K562 (cell line): ENCODE results near the gene PTPN18. TPM values are rescaled to one million over a fixed set of nuclear protein-coding genes. Genes with fewer than 3 reads are reported as not detected.
A peak's percentile ranks its signal among the peaks of the same experiment; 100 is the strongest.

Experiments used
- CEBPG ChIP-seq, 3 experiments: fragments of 200-800 bp in 1 of 3; sonication (Bioruptor generic) in 1 of 3; sonication (generic) in 1 of 3; formaldehyde crosslinking in 1 of 3; IDR thresholded peaks in 2 of 3; conservative IDR thresholded peaks in 1 of 3; 2 replicates each; pipeline versions ENCODE4 v1.6.1 to v1.8.0; 2016 to 2022; ENCODE audit warnings: missing compliant biosample characterization in 2 of 3, missing genetic modification characterization in 2 of 3, mild to moderate bottlenecking in 1 of 3, missing genetic modification reagents in 1 of 3
- DEAF1 ChIP-seq: fragments of 450-650 bp; formaldehyde crosslinking; IDR thresholded peaks from 2 replicates; pipeline ENCODE4 v1.4.0; 2020; ENCODE audit warnings: mild to moderate bottlenecking, moderate library complexity
- DNMT1 ChIP-seq: fragments of 450-650 bp; IDR thresholded peaks from 2 replicates; pipeline ENCODE4 v1.6.1; 2016; ENCODE audit warnings: antibody characterized with exemption, mild to moderate bottlenecking
- FOSL1 ChIP-seq: fragments of 200-800 bp; sonication (Bioruptor generic); conservative IDR thresholded peaks from 2 replicates; pipeline ENCODE4 v1.6.1; 2016; ENCODE audit warnings: missing genetic modification characterization, missing compliant biosample characterization
- FOXP4 ChIP-seq: sonication (generic); formaldehyde crosslinking; IDR thresholded peaks from 2 replicates; pipeline ENCODE4 v1.8.0; 2022; ENCODE audit warnings: mild to moderate bottlenecking, missing genetic modification reagents, borderline replicate concordance
- KAT2B ChIP-seq: IDR thresholded peaks from one replicate; pipeline ENCODE4 v1.6.1; 2012; ENCODE audit warnings: low read depth, mild to moderate bottlenecking, control low read depth, inconsistent platforms, low read length, moderate library complexity
- KDM4B ChIP-seq, 2 experiments: fragments of 450-650 bp in 1 of 2; sonication (generic) in 1 of 2; IDR thresholded peaks; 2 replicates each; pipeline ENCODE4 v1.6.1; 2016 to 2017; ENCODE audit warnings: borderline replicate concordance in 2 of 2, antibody characterized with exemption in 1 of 2, low read depth in 1 of 2, mild to moderate bottlenecking in 1 of 2
- MEF2A ChIP-seq: IDR thresholded peaks from 2 replicates; pipeline ENCODE4 v1.6.1; 2011; ENCODE audit warnings: low read depth, mild to moderate bottlenecking, low read length, moderate library complexity; ENCODE audit not compliant: control insufficient read depth
- MYNN ChIP-seq, 2 experiments: sonication (generic); formaldehyde crosslinking in 1 of 2; IDR thresholded peaks; 2 replicates each; pipeline versions ENCODE4 v1.5.0 to v1.6.1; 2016 to 2020; ENCODE audit warnings: antibody characterized with exemption in 1 of 2, missing genetic modification reagents in 1 of 2
- PCBP1 ChIP-seq: fragments of 200-400 bp; formaldehyde crosslinking; IDR thresholded peaks from 2 replicates; pipeline ENCODE4 v1.6.1; 2018; ENCODE audit warnings: mild to moderate bottlenecking, low read depth, low read length; ENCODE audit not compliant: poor library complexity, severe bottlenecking
- POLR2AphosphoS5 ChIP-seq: IDR thresholded peaks from 2 replicates; pipeline ENCODE4 v1.6.1; 2011; ENCODE audit warnings: mild to moderate bottlenecking, low read depth, low read length, moderate library complexity; ENCODE audit not compliant: control insufficient read depth, insufficient read depth
- SPI1 ChIP-seq: IDR thresholded peaks from 2 replicates; pipeline ENCODE4 v1.6.1; 2011; ENCODE audit warnings: low read depth, low read length, control low read depth, borderline replicate concordance
- TEAD1 ChIP-seq, 2 experiments: fragments of 450-650 bp in 1 of 2; sonication (generic) in 1 of 2; formaldehyde crosslinking; IDR thresholded peaks; 2 replicates each; pipeline versions ENCODE4 v1.4.0 to v1.8.0; 2020 to 2022; ENCODE audit warnings: mild to moderate bottlenecking in 2 of 2, missing genetic modification reagents in 1 of 2
- THRAP3 ChIP-seq: fragments of 450-650 bp; IDR thresholded peaks from 2 replicates; pipeline ENCODE4 v1.6.1; 2016; ENCODE audit warnings: mild to moderate bottlenecking, inconsistent platforms, borderline replicate concordance
- ZFP91 ChIP-seq: sonication (generic); formaldehyde crosslinking; IDR thresholded peaks from 2 replicates; pipeline ENCODE4 v1.8.0; 2022; ENCODE audit warnings: mild to moderate bottlenecking, missing genetic modification reagents
- ZFX ChIP-seq: sonication (generic); formaldehyde crosslinking; IDR thresholded peaks from 2 replicates; pipeline ENCODE4 v1.8.0; 2022; ENCODE audit warnings: mild to moderate bottlenecking, missing genetic modification reagents, moderate library complexity
- ZNF184 ChIP-seq: sonication (generic); formaldehyde crosslinking; IDR thresholded peaks from 2 replicates; pipeline ENCODE4 v1.5.0; 2020; ENCODE audit warnings: missing genetic modification reagents
- ZNF77 ChIP-seq: fragments of 250-450 bp; sonication (Bioruptor Pico); IDR thresholded peaks from 2 replicates; pipeline ENCODE4 v1.5.0; 2020
- polyA plus RNA-seq, 8 experiments: library from polyadenylated mRNA; depleted of rRNA in 4 of 8; stranded (reverse) in 5 of 8; unstranded in 3 of 8; fragments of >200 nt; fragmentation: Nextera tagmentation in 2 of 8; fragmentation: Illumina TruSeq in 1 of 8; extraction: Ambion mirVana in 2 of 8; extraction: Trizol in 1 of 8; gene quantifications; 2 replicates each; pipeline versions ENCODE4 v1.2.1 to v1.2.3, GENCODE V29; 2011 to 2014; ENCODE audit warnings: inconsistent platforms in 1 of 8, missing spikeins in 1 of 8
- total RNA-seq, 7 experiments: library from RNA; depleted of rRNA in 6 of 7; stranded (reverse); fragments of >200 nt in 6 of 7; fragmentation: Illumina TruSeq in 2 of 7; extraction: Trizol in 2 of 7; gene quantifications; 2 replicates each; pipeline versions ENCODE4 v1.2.1 to v1.2.3, GENCODE V29; 2011 to 2021; ENCODE audit warnings: low replicate concordance in 1 of 7
- TF ChIP-seq, protein P1 (sequence below): fragments of 250-450 bp; sonication (Bioruptor Pico); IDR thresholded peaks from 2 replicates; pipeline ENCODE4 v1.5.1; 2021; ENCODE audit warnings: mild to moderate bottlenecking

Gene PTPN18
- total and polyA plus RNA-seq, 9 of the 15 experiments (the other 6 are each of a cell fraction or from before 2014, with no cell fraction given) = 11.6 to 90.7 (median 49.6) TPM

DNA sequence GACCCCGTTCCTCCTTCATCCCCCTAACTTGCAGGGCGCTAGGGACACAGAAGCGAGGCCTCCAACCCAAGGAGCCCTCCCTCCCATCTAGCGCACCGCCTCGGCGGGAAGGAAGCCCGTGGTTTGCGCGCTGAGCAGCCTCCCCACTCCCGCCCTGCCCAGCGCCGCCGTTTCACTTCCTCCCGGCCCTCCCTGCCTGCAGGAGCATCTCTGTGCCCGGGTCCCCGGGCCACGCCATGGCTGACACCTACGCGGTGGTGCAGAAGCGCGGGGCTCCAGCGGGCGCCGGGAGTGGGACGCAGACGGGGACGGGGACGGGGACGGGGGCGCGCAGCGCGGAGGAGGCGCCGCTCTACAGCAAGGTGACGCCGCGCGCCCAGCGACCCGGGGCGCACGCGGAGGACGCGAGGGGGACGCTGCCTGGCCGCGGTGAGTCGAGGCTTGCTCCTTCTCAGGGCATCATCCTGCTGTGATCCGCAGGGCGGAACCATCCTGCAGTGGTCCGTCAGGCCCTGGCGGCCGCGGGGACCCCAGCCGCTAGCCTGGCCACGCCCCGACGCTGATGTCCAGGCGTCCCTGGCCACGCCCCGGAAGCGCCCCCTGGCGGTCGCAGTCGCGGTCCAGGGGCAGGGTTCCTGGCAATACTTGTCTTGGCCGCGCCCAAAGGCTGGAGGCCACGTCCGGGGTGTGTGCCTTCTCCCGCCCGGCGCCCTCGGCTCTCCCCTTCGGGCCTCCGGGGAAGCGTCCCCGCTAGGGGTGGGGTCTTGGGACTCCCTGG is 16.4 kb downstream of the PTPN18 start (continued):
- TF ChIP-seq PCBP1 (no peak), TEAD1 (CRISPR knock-in tag; IDR thresholded peaks at IDR 0.05) (peak in 1 of 2 experiments; percentile 74; a peak in 1 of 4 replicates), THRAP3 (no peak), CEBPG (CRISPR knock-in tag; IDR thresholded peaks at IDR 0.05) (no peak), CEBPG (tag; conservative IDR thresholded peaks at IDR 0.05 in 1 of 2, IDR thresholded peaks at IDR 0.05 in 1 of 2) (no peak), DNMT1 (no peak), MEF2A (0 out of 2 replicates have a peak, but pooled peaks have one; percentile 29), POLR2AphosphoS5 (peak; percentile 64), ZFP91 (CRISPR knock-in tag) (0 out of 2 replicates have a peak, but pooled peaks have one; percentile 7), DEAF1 (CRISPR knock-in tag) (no peak), KDM4B (IDR thresholded peaks at IDR 0.05; ENCODE audit: borderline replicate concordance in 2 of 2, low read depth in 1 of 2) (0 out of 4 replicates have a peak, but pooled peaks of 1 of the 2 experiments have one; percentile 66), FOXP4 (CRISPR knock-in tag) (peak; percentile 56; the same call in 1 of the 2 replicates), ZFX (CRISPR knock-in tag) (peak; percentile 74), SPI1 (peak; percentile 68; the same call in 1 of the 2 replicates), ZNF77 (no peak), FOSL1 (tag) (peak; percentile 49), ZNF184 (no peak), MYNN (IDR thresholded peaks at IDR 0.05) (peak; percentile 91), MYNN (CRISPR knock-in tag; IDR thresholded peaks at IDR 0.05) (no peak), KAT2B (no peak)
- TF ChIP-seq, protein P1, sequence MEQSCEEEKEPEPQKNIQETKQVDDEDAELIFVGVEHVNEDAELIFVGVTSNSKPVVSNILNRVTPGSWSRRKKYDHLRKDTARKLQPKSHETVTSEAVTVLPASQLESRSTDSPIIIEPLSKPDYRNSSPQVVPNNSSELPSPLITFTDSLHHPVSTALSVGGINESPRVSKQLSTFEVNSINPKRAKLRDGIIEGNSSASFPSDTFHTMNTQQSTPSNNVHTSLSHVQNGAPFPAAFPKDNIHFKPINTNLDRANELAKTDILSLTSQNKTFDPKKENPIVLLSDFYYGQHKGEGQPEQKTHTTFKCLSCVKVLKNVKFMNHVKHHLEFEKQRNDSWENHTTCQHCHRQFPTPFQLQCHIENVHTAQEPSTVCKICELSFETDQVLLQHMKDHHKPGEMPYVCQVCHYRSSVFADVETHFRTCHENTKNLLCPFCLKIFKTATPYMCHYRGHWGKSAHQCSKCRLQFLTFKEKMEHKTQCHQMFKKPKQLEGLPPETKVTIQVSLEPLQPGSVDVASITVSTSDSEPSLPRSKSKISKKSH (CRISPR knock-in tag) = no peak
